ENCODE results near the gene ELK3.

The ELK3 gene

DNA sequence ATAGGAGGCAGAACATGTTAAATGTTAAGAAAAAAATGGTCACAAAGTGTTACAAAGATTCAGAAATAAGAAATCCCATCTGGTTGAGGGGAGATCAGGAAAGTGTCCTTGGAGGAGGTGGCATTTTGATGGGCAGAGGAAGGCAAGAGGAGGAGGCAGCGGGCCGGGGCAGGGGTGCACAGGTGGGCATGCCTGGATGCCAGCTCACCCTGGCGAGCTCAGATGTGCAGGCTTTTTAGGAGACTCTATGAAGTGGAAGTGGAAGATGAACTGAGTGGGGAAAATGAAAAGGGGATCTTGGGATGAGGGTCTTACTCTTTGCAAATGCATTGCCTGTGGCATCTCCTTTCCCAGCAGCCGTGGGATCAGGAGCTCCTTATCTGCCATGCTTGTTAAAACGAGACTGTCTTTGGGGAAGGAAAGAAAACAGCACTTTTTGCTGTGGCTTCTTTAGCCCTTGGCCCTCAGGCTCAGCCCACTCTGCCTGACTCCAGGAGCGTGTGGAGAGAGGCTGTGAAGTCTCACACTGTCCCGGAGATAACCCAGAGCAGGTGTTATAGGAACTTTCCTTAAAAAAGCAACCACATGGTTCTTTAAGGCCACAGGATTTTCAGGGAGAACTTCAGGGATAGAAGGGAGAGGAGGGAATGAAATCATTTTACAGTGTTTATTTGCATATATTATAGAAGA is 62.6 kb downstream of the ELK3 start:
- no peak for DNase-seq (ENCODE audit: low read depth)

DNA sequence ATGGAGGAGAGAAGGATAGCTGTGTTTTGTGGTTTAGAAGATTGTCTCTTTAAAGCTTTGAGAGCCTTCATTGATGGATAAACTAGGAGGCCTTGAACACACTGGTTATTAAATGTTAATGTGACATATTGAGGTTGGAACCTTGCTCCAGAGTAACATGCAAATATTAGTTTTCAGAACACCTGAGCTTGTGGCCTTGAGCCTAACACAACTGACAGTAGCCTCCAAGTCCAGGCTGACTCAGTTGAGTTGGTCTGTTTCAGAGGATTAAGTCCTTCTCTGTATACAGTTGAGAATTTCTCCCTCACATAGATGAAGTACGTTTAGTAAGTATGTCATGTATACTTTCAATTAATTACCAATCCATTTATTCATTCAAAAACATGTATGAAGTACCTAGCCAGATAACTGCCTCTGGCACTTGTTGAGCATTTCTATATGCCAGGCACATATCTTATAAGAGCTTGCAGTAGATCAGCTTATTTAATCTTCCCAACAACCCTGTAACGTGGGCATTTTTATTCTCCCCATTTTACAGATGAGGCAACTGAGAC is 63.5 kb downstream of the ELK3 start:
- DNase-seq (ENCODE audit: low read depth), result no peak

DNA sequence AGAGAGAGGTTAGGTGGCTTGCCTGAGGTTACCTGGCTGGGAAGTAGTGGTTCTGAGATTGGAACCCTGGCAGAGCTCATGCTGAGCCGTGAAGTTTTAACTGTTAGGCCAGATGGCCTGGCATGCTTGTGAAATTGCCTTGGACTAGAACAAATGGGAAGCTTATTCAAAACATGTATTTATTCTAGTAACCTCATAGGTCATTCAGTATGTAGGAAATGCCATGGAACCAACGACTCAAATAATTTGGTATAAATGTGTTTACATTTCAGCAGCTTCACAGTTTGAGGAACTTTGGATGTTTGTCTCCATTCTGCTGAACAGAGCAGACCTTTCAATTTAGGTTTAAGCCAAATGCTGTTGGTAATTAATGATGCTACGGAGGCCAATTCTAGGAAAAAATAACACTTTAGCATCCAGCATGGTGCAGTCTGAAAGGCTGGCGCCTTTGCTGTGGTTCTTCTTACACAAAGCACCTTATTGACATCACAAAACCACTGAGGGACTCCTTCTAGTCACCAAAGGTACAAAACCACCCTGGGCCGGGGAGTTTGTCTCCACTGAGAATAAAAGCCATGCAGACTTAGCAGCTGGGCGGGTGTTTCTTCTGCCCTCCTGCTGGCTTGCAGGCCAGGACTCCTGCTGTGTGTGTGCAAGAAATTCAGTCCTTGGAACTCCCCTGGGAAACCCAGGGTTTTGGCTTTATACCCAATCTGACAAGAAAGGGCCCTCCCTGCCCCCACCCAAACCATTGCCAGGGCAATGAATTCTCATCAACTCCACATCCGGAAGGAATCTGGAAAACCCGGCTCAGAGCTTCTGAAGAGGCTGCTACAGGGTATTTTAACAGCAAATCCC is 64.2 kb downstream of the ELK3 start:
- DNase-seq (ENCODE audit: low read depth), result peak; percentile 74

DNA sequence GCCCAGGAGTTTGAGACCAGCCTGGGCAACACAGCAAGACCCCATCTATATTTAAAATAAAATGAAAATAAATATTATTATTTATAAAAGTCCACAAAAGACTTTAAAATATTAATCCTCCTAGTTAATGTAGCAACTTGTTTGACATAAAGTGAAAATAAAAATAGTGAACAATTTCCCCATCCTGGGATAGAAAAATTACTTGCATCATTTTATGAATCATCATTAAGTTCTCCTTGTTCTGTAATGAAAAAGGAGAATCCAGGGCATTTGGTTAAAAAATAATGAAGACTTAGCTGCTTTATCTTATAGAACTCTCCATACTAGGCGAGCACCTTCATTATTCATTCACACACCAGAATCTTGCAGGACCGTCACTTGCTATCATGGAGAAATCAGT is 66.1 kb downstream of the ELK3 start:
- no peak for DNase-seq (ENCODE audit: low read depth)

DNA sequence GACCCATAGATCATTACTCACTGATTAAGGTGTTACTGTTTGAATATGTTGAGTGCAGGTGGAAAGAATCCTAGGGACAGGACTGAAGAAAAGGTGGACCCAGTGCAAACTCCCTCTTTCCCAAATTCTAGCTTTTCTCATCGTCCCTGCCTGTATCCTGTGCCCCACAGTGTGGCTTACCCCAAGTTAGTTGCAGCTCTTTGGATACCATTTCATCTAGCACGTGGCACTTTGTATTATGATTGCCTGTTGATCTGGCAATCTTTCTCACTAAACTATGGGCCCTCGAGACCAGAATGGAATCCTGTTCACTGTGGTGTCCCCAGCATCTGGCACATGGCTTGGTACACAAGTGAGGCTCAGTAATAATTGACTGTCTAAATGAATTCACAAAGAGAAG is 66.5 kb downstream of the ELK3 start:
- no peak for DNase-seq (ENCODE audit: low read depth)

DNA sequence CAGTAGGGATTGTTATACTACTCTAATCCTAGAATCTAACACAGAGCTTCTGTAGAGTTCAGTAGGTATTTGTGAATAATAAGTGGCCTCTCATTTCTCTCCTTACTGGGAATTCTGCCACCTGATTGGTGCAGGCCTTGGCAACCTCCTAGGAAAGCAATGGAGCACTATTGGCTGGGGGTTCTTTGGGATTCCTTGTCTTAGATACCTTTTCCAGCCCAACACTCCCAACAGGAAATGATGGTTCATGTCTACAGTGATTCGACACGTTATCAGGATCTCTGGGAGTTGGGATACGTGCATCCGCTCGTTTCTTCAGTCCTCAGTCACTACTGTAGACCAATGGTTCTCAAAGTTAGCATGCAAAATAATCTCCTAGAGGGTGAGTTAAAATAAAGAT is 67.4 kb downstream of the ELK3 start:
- DNase-seq (ENCODE audit: low read depth), result no peak

DNA sequence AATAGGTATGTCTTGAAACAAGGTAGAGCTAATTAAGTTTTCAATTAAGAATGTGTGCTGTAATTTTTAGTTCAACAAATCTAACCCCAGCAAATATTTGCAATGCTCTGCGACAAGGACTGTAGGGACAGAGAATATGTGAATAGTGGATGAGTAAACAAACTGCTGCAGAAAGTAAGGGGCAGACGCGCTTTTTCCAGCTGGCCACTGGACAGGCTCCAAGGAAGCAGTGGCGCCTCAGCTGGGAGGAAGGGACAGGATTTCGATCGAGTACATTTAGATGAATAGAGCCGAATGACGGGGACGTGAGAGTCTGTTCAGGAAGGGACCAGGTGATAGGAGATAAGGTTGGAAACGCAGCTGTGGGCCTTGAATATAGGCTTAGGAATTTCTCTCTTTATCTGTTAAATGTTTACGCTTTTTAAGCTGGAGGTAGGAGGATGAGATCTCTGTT is 69.3 kb downstream of the ELK3 start:
- no peak for DNase-seq (ENCODE audit: low read depth)

DNA sequence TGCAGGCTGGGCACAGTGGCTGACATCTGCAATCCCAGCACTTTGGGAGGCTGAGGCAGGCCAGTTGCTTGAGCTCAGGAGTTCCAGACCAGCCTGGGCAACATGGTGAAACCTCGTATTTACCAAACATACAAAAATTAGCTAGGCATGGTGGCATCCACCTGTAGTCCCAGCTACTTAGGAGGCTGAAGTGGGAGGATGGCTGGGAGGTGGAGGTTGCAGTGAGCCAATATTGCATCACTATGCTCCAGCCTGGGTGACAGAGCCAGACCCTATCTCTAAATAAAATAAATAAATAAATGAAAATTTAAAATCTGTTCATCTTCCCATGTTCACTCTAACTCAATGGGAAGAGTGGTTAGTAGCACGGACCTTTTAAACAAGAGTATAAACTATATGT is 71.2 kb downstream of the ELK3 start:
- DNase-seq (ENCODE audit: low read depth), result no peak

DNA sequence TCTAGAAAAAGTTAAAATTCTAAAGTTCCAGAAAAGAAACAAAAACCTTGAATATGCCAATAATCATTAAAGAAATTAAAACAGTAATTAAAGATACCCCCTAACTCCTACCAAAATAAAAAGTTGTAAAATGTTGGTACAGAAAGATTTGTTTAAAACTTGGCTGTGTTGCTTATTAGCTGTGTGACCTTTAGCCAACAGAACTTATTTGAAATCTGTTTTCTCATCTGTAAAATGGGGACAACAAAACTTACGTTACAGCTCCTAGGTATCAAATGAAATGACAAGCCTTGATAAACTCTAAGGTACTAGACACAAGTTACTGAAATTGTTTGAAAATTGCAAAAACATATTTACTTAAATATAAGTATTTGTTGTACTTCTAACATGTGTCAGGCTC is 71.7 kb downstream of the ELK3 start:
- DNase-seq (ENCODE audit: low read depth), result no peak

DNA sequence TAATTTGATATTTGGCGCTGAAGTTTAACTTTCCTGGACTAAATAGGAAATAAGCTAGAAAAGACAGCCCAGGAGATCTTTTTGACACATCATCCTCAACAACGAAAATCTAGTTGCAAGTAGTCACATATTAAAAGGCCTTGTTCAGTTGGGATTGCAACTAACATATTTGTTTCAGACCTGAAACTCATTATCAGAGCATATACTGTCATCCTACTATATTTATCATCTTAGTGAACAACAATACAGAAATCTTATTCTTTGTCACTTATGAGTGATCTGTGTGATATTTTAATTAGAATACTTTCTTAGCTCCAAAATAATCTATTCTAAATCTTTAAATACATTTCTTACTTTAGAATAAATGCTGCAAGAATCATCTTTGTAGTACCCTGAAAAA is 72.1 kb downstream of the ELK3 start:
- no peak for DNase-seq (ENCODE audit: low read depth)

DNA sequence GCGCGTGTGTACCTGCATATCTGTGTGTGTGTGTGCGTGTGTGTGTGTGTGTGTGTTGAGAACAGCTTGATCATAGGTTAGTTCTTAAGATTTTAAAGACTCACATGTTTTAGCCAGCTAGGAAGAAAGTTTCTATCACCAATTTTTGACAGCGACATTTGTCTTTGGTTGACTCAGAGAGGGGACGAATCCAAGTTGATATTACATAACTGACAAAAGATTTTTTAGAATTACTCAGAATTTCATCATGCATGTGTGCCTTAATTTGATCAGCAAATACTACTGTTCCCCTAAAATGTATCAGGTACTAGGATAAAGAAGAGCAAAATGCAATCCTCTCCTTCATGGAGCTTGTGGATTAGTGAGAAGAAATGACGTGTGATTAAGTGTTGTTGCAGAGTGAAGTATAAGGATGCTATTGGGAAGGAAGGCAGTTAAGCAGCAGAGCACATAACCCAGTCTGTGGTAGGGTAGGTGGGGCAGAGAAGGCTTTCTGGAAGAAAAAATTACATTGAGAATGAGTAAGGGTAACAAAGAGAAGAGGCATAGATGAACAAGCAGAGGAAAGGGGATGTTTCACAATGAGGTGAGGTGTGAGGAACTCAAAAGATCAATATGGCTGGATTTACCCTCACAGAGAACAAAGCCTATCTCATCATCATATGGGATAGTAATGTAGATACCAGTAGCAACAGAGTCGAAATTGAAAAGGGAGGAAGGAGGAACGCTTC is 77.5 kb downstream of the ELK3 start:
- no peak for DNase-seq (ENCODE audit: low read depth)

DNA sequence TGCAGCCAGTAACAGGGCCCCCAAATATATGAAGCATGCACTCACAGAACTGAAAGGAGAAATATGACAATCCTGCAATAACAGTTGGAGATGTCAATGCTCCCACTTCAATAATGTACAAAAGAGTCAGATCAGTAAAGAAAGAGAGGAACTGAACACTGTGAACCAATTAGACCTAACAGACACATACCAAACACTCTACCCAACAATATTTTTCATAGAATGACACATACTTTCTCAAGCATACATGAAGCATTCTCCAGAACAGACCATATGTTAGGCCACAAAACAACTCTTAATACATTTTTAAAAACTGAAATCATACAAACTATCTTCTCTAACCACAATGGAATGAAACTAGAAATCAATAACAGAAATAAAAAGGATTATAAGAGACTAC is 80.2 kb downstream of the ELK3 start:
- DNase-seq (ENCODE audit: low read depth), result no peak

DNA sequence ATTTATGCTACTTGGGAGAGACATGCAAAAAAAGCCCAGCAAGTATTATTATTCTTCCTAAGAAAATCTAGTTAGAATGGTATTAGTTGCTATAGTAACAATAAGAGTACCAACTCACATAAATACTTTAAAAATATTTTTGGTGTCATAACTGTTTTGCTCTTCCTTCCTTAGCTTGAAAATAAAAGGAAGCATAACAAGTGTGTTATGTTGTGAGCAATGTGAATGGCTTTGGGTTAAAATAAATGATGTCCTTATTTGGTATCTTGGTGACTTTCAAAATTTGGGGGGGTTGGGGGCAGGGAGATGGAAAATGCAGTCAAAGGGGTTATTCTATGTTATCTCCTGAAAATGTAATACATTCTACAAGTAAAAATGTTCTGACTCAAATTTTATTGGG is 91.0 kb downstream of the ELK3 start:
- no peak for DNase-seq (ENCODE audit: low read depth)

DNA sequence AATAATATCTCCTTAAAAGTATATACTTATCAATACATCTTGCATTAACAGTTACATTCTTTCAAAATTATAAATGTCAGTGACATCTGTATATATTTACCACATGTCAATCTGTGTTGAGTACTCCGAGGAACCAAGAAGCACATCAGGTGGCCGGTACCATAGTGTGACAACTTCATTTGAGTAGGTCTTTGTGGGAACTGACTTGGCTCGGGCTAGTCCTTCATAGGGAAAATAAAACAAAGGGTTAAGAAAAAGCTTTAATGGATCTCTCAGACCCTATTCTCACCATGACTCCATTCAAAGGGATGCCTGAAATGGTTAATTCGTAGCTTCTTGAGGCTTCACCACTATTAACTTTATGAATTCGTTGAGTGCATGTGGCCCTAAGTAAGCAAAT is 94.9 kb downstream of the ELK3 start:
- DNase-seq (ENCODE audit: low read depth), result no peak

DNA sequence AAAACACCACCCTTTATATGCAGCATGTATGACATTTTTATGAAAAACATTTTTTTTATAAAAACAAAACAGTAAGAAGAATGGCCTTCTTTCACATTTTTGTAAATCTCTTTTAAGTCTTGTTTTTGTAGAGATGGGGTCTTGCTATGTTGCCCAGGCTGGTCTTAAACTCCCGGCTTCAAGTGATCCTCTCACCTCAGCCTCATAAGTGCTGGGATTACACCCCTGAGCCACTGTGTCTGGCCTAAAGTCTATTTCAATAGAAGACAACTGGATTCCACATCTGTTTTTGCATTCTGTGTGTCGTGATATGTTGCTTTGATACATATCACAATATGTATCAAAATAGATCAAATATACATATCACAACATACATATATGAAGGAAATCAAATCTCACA is 98.9 kb downstream of the ELK3 start:
- no peak for DNase-seq (ENCODE audit: low read depth)

DNA sequence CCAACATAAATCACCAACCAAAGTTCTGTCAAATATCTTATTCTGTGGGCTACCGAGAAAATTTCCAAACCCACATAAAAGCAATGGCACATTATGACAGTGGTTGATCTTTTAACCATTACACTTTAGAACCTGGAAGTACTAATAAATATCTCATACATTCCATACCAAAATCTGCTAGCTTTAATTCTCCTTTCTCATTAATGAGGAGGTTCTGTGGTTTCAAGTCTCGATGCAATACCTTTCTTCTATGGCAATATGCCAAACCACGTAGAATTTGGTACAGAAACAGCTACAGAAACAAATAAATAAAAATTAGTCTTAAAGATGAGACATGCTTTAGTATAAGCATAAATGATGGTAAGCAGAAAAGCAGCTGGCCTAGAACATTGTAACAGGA is 100.7 kb downstream of the ELK3 start:
- DNase-seq (ENCODE audit: low read depth), result no peak

DNA sequence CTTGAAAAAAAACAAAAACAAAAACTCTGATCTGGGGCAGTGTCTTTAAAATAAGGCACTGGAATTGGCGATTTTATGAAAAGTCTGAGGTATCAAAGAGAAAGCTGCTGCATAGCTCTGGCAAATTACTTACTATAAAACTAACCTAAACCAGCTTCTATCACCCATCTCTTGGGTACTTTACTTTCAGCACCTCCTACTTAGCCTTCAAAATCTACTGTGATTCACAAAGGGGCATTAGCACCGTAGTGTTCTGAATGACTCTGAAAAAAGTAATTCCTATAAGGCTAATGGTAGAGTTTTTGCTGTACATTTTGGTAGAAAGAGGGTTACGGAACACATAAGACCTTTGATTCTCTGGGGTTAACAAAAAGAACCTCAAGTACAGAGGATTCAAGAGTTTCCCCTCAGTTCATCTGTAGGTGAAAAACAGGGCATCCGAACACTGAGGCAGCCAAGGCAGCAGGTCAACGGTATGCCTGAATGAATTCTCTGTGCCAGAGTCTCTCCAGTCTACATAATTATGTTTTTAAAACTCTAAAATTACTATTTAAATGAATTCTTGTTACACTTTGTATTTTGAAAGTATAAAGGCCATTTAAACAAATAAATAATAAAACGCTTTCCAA is 101.5 kb downstream of the ELK3 start:
- DNase-seq (ENCODE audit: low read depth), result no peak

DNA sequence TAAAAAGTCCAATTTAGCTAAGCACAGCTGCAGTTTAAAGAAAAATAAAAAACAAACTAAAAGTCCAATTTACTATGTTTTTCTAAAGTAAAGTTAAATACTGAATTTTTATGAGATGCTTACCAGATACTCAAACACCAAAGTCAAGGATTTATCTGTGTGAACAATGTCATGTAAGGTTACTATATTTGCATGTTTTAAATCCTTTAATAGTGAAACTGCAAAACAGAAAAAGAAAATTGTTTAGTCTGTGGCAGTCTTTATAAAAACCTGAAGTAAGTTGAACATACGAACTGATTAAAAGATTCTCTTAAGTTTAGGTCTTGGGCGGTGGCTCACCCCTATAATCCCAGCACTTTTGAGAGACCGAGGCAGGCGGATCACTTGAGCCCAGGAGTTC is 103.3 kb downstream of the ELK3 start:
- no peak for DNase-seq (ENCODE audit: low read depth)

DNA sequence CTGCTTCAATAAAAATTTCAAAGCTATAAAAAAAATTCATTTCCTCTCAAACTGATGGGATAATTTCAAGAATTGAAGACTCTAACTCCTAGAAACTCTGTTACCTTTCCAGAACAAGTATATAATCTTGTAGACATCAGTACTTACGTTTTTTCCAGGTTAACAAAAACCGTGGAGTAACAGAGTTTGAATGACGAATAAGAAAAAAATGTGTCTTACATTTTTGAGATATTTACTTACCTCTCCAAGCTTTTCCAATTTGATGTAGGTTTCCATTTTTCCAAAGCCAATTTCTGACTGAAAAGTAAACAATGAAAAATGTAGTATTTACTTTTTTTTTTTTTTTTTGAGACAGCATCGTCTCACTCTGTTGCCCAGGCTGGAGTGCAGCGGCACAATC is 105.9 kb downstream of the ELK3 start:
- DNase-seq (ENCODE audit: low read depth), result no peak

DNA sequence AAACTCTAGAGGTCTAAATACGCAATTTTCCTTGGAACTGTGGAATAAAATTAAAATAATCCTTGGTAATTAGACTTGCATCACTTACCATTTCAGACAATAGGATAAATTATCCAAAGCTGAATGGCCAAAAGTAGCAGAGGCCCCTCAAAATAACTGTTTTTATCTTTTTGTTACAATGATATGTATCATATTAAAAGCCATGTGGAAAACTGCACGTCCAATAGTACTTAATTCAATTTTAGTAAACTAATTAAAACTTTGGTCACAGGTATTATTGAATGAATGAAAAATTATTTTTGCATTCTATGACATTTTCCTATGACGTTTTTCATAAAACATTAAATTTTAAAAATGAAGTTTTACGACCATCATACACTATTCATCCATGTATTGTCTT is 107.6 kb downstream of the ELK3 start:
- DNase-seq (ENCODE audit: low read depth), result no peak

DNA sequence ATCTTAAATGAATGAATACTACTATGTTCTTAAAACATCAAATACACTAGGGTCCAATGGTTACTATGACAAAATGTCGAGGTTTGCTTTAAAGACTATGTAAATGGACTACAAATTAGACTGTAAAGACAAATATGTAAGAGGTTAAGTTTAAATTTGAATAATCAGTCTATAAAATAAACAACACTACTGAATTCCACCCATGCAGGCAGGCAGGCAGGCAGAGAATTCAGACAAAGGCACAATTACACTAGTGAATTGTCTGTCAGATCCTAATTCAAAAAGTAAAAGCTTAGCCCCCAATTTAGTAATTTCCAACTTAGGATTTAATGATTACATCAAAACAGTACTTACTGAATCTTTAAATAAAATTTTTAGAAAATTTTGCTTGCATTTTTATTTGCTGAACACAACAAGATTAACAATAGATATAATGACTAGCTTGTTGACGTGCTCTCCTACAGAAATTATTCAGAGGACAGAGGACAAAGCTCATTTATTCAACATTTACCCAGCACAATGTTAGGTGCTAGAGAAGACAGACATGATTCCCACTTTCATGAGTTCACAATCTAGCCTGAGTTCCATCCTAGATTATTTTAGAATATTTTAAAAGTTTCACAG is 108.6 kb downstream of the ELK3 start:
- DNase-seq (ENCODE audit: low read depth), result no peak

DNA sequence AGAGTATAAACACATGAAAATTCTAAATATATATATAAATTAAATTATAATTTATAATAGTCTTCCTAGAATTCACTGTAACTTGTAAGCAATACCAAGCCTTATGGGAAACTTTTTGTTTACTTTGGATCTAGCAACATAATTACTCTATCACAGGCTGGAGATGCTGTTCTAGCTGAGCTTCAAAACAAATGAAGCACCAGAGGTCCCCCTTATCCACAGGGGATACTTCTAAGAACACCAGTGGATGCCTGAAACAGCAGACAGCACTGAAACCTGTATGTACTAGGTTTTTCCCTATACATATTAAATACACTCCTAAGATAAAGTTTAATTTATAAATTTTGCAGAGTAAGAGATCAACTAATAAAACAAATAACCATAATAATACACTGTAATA is 109.5 kb downstream of the ELK3 start:
- DNase-seq (ENCODE audit: low read depth), result no peak

All from fibroblast of the conjunctiva (primary cell).